NCI-H1436 treated with DMSO at 0.1 percent for 48 hours (cell line): ENCODE measurements around the gene GAS7.

Source experiments
- DNase-seq: peaks from one replicate; lab custom pipeline; 2025; lab: John Stamatoyannopoulos, UW

The GAS7 gene

DNA sequence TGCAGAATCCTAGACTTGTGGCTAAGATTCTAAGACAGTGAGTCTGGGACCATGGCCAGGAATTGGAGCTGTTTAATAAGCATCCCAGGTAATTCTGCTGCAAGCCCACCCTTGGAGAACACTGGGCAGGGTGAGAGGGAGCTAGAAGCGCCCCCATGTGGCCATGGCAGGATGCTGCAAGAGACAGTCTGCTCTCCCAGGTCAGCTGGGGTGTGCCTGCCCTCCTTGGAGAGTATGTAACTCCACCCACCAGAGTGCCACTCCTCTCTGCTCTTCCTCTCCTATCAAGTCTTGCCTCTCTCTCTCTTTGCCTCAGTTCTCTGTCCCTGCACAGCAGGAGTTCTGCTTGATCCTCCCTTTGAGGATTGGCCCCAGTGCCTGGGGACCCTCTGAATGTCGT is 308.3 kb downstream of the GAS7 start:
- DNase-seq: no peak

- no peak for DNase-seq
These were observed 310.9 kb downstream of the GAS7 start for GRCh38 chr17:9887508-9887907.

DNA sequence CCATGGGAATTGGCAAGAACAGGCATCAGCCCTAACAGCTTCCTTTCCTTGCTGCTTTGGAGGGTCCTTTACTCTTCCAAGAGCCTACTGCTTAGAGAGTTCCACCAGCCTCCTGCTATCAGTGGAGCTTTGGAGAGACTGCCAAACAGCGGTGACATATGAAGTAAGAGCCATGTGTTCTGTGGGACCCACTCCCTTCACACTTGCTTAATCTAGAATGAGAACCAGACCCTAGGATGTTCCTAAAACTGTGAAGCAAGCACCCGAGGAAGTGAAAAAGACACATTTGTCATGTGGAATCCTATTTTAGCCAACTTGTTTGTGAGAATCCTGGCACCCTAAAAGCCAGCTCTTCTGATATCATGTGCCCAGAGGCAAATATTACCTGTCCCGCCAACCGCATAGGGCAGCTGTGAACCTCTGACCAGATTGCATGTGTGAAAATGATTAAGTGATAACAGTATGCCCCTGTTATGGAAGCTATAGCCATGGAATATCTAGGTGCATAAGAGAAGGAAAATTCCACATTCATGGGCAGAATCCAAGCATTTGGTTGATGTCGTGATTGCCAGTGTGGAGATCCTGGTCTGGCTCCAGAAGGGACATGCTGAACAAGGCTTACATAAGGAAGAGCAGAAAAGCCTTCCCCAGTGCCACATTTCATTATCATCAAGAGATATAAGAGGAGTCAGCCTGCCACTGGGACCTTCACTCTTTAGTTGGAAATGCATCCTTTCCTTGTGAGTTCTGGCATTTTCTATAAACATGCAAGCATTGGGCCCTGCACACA is 312.1 kb downstream of the GAS7 start:
- DNase-seq: no peak

DNA sequence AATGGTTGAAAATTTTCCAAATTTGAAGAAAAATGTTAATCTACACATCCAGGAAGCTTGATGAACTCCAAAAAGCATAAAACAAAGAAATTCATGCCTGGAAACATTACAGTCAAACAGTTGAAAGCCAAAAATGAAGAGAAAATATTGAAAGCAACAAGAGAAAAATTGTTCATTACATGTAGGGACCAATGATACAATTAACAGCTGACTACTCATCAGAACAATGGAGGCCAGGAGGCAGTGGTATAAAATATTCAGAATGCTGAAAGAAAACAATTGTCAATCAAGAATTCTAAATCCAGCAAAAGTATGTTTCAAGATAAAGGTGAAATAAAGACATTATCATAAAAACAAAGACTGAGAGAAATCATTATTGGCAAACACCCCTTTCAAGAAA is 315.0 kb downstream of the GAS7 start:
- DNase-seq: no peak

- no peak for DNase-seq
These were observed 317.8 kb downstream of the GAS7 start for GRCh38 chr17:9880582-9880999.

- no peak for DNase-seq
These were observed 319.4 kb downstream of the GAS7 start for GRCh38 chr17:9878786-9879525.

- DNase-seq: no peak
These were observed 320.1 kb downstream of the GAS7 start for GRCh38 chr17:9878356-9878755.

- DNase-seq: no peak
These were observed 323.0 kb downstream of the GAS7 start for GRCh38 chr17:9875441-9875840.

GRCh38 chr17:9874722-9875121 is 323.7 kb downstream of the GAS7 start:
- DNase-seq: no peak

GRCh38 chr17:9872852-9873251 is 325.6 kb downstream of the GAS7 start:
- DNase-seq: no peak

DNA sequence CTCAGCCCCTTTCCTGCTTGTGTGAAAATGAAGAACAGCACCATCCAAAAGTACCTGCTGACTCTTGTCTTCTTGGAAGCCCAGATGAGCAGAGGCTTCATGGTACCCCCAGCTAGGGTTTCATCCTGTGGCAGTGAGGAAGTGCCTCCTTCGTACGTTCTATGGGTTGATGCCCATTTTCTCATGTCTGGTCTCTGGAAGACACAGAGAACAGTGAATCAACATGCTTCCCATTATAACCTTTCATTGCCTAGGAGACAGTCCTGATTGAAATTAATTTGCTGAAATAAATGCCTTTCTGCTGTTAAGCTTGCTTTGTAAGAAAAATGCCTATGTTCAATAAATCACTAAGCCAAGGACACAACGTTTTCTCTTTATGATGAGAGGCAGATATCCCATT is 329.9 kb downstream of the GAS7 start:
- DNase-seq: no peak

- DNase-seq: no peak
These were observed 332.8 kb downstream of the GAS7 start for GRCh38 chr17:9865586-9865985.

DNA sequence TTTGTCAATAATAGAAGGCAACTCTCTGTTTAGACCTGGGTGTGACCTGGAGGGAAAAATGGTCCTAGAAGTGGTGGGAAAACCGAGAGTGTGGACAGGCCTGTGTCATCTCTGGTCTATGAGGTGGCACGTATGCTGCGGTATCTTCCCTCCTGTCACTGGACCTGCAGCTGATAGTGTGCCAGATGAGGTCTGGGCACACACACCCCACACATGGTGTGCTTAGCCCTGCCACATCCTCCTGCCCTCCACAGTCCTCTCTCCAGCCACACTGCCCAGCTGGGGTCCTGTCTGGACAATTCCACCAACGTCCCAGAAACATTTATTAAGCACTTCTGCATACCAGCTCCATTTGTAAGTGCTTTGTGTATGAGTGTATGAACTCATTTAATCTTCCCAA is 335.5 kb downstream of the GAS7 start:
- DNase-seq: no peak

GRCh38 chr17:9862220-9862619 is 336.2 kb downstream of the GAS7 start:
- DNase-seq: no peak

- DNase-seq: no peak
These were observed 337.6 kb downstream of the GAS7 start for GRCh38 chr17:9860851-9861250.
